ENCODE measurements around the gene RBPJL.

The RBPJL gene

GRCh38 chr20:45363611-45364492 is 57.2 kb downstream of the RBPJL start:
- DNase-seq, result no peak

GRCh38 chr20:45365444-45365970 is 58.9 kb downstream of the RBPJL start:
- DNase-seq, result no peak

DNA sequence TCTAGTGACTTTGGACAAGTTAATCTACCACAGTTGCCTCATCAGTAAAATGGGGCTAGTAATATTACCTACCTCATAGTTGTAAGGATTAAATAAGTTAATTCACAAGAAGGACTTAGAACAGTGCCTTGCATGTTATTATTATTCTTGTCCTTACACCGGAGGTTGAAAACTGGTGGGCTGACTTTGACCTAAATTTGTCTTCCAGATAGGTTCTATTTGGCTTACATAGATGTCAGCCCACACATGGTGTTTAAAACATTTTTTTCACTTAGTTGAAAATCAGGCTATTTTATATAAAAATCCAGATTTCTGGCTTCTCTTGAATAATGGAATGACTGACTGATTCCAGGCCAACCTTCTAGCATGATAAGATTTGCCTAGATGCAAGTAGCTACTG is 59.6 kb downstream of the RBPJL start:
- DNase-seq, result no peak

DNA sequence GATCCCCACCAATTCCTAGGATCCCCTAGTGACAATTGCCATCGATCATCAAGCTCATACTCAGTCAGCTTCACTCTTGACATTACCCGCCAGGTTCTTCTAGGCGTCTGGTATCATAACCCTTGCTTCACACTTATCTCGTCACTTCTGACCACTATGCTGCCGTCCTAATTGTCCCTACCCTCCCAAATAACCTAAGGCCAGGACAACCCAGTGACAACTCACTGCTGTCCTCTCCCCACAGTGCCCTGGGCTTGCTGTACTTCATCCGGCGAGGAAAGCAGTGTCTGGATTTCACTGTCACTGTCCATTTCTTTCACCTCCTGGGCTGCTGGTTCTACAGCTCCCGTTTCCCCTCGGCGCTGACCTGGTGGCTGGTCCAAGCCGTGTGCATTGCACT is 60.0 kb downstream of the RBPJL start:
- DNase-seq, result no peak

DNA sequence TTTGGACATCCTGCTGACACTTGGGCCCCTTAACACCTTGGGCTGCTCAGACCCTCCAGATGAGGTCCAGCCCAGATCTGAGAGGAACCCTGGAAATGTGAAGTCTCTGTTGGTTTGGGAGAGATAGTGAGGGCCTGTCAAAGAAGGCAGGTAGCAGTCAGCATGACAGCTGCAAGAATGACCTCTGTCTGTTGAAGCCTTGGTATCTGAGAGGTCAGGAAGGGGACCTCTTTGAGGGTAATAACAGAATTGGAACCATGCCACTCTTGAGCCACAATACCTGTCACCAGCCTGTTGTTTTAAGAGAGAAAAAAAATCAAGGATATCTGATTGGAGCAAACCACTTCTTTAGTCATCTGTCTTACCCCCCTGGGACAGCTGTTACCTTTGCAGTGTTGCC is 60.5 kb downstream of the RBPJL start:
- no peak for DNase-seq

All from activated CD4-positive, CD25-positive, alpha-beta regulatory T cell (primary cell).